K562 (cell line): ENCODE results near the gene PRXL2B. TPM values are rescaled to one million over a fixed set of nuclear protein-coding genes. Genes with fewer than 3 reads are reported as not detected.
A peak's percentile ranks its signal among the peaks of the same experiment; 100 is the strongest.

Source experiments
- ATAC-seq: fragments of 200-7000 bp; cut with Tn5 transposase; 3 replicates; pipeline ENCODE4 v1.9.1; 2020; ENCODE audit warnings: moderate library complexity
- Bru-seq: library from RNA; stranded (reverse); fragments of 400-500 nt; gene quantifications from one replicate; lab custom pipeline; 2021; lab: Mats Ljungman, UMichigan
- BruChase-seq, 2 experiments: library from RNA; stranded (reverse); fragments of 400-500 nt; gene quantifications; one replicate each; lab custom pipeline; 2021; lab: Mats Ljungman, UMichigan
- BruUV-seq: library from RNA; stranded (reverse); fragments of 400-500 nt; replicated peaks from 2 replicates; lab custom pipeline; 2021; lab: Mats Ljungman, UMichigan
- CTCF ChIA-PET: fragments of 300-600 bp; formaldehyde crosslinking; extraction: SDS; loops from one replicate; lab custom pipeline; 2021; ENCODE audit warnings: low intra/inter-chr PET ratio; lab: Yijun Ruan, JAX
- POLR2A ChIA-PET: fragments of 300-600, 350-650 bp; sonication (Branson Sonifier 250); formaldehyde crosslinking; extraction: SDS; loops from one replicate; lab custom pipeline; 2021; ENCODE audit warnings: antibody characterized with exemption, inconsistent platforms; lab: Yijun Ruan, JAX
- DNase-seq, 4 experiments: peaks; one replicate each; pipeline versions ENCODE4 v3.0.0 to v3.0.0-alpha.2; 2011 to 2018; ENCODE audit warnings: low spot score in 3 of 4, mixed read lengths in 3 of 4; ENCODE audit errors: extremely low read depth in 1 of 4
- FAIRE-seq: peaks from 2 replicates; lab custom pipeline; 2011; peaks lifted over from hg19 to GRCh38; lab: Jason Lieb, UNC
- H2AFZ ChIP-seq: 2 replicates; pipeline ENCODE4 v1.6.0; 2011; ENCODE audit warnings: low read depth, low read length, control low read depth, inconsistent platforms
- H3K27ac ChIP-seq: fragments of 200-600 bp; 3 replicates; pipeline ENCODE4 v1.8.0; 2011; ENCODE audit warnings: low read depth, mild to moderate bottlenecking, control low read depth, inconsistent platforms, low read length, moderate library complexity, mixed read lengths; ENCODE audit errors: extremely low read depth
- H3K27me3 ChIP-seq, 2 experiments: fragments of 300-600 bp in 1 of 2; 2 replicates in 1 of 2; 3 replicates in 1 of 2; pipeline versions ENCODE4 v1.6.0 to v1.8.0; 2011; ENCODE audit warnings: inconsistent platforms in 2 of 2, low read length in 2 of 2, mild to moderate bottlenecking in 1 of 2, mixed read lengths in 1 of 2, moderate library complexity in 1 of 2; ENCODE audit not compliant: control insufficient read depth in 2 of 2, insufficient read depth in 2 of 2
- H3K36me3 ChIP-seq: fragments of 300-600 bp; 3 replicates; pipeline ENCODE4 v1.8.0; 2011; ENCODE audit warnings: mild to moderate bottlenecking, low read length, inconsistent platforms; ENCODE audit not compliant: control insufficient read depth, insufficient read depth
- H3K4me1 ChIP-seq, 2 experiments: fragments of 200-600 bp in 1 of 2; replicated peaks in 1 of 2; 2 replicates in 1 of 2; 3 replicates in 1 of 2; pipeline versions ENCODE4 v1.5.1 to v1.8.0; 2011; ENCODE audit warnings: inconsistent platforms in 2 of 2, low read length in 2 of 2, mild to moderate bottlenecking in 1 of 2, mixed read lengths in 1 of 2, moderate library complexity in 1 of 2; ENCODE audit not compliant: control insufficient read depth in 2 of 2, insufficient read depth in 2 of 2
- H3K4me2 ChIP-seq: 2 replicates; pipeline ENCODE4 v1.6.1; 2011; ENCODE audit warnings: low read length, control low read depth, inconsistent platforms, mixed read lengths; ENCODE audit not compliant: insufficient read depth
- H3K4me3 ChIP-seq: fragments of 200-600 bp; sonication (generic), shearing (Covaris generic); 2 replicates; pipeline ENCODE4 v1.5.1; 2016; ENCODE audit warnings: control low read depth, inconsistent platforms
- H3K79me2 ChIP-seq: fragments of 200-600 bp; 3 replicates; pipeline ENCODE4 v1.8.0; 2011; ENCODE audit warnings: low read length, inconsistent platforms; ENCODE audit not compliant: control insufficient read depth, insufficient read depth
- H3K9ac ChIP-seq, 2 experiments: 2 replicates each; pipeline versions ENCODE4 v1.6.0 to v1.6.1; 2011; ENCODE audit warnings: low read depth in 2 of 2, low read length in 2 of 2, control low read depth in 1 of 2, inconsistent platforms in 1 of 2, mild to moderate bottlenecking in 1 of 2, mixed read lengths in 1 of 2; ENCODE audit not compliant: insufficient read depth in 1 of 2
- H3K9me1 ChIP-seq: one replicate; pipeline ENCODE4 v1.6.0; 2011; ENCODE audit warnings: inconsistent platforms, mild to moderate bottlenecking, low read length, moderate library complexity; ENCODE audit not compliant: control insufficient read depth, insufficient read depth
- H3K9me3 ChIP-seq: replicated peaks from 2 replicates; pipeline ENCODE4 v1.5.1; 2011; ENCODE audit warnings: low read depth, low read length, inconsistent platforms; ENCODE audit not compliant: control insufficient read depth, insufficient read depth
- H4K20me1 ChIP-seq: replicated peaks from 2 replicates; pipeline ENCODE4 v1.6.1; 2011; ENCODE audit warnings: low read length, inconsistent platforms, mixed read lengths; ENCODE audit not compliant: control insufficient read depth, insufficient read depth
- CBX3 ChIP-seq, 2 experiments: IDR thresholded peaks; 1 replicate in 1 of 2; 2 replicates in 1 of 2; pipeline ENCODE4 v1.6.1; 2012; ENCODE audit warnings: inconsistent platforms in 2 of 2, low read length in 2 of 2, borderline replicate concordance in 1 of 2, control low read depth in 1 of 2
- E2F1 ChIP-seq: sonication (generic); formaldehyde crosslinking; IDR thresholded peaks from 2 replicates; pipeline ENCODE4 v1.8.1; 2023; ENCODE audit warnings: mild to moderate bottlenecking, missing genetic modification reagents, moderate library complexity
- MAZ ChIP-seq, 2 experiments: fragments of 450-650 bp in 1 of 2; sonication (generic) in 1 of 2; formaldehyde crosslinking; IDR thresholded peaks in 1 of 2; conservative IDR thresholded peaks in 1 of 2; 2 replicates each; pipeline versions ENCODE4 v1.4.0 to v1.5.0; 2020; ENCODE audit warnings: mild to moderate bottlenecking in 1 of 2, missing genetic modification reagents in 1 of 2
- MEIS2 ChIP-seq: fragments of 450-650 bp; IDR thresholded peaks from 2 replicates; pipeline ENCODE4 v1.6.1; 2014; ENCODE audit warnings: mild to moderate bottlenecking; ENCODE audit not compliant: partially characterized antibody
- NFIC ChIP-seq: fragments of 450-650 bp; IDR thresholded peaks from 2 replicates; pipeline ENCODE4 v1.6.1; 2017; ENCODE audit warnings: mild to moderate bottlenecking, inconsistent platforms
- PHF8 ChIP-seq: fragments of 200-600 bp; sonication (generic); IDR thresholded peaks from 2 replicates; pipeline ENCODE4 v1.6.1; 2012; ENCODE audit warnings: mixed run types, mild to moderate bottlenecking, inconsistent platforms, low read length, moderate library complexity, borderline replicate concordance
- POLR2G ChIP-seq: fragments of 200-400 bp; formaldehyde crosslinking; IDR thresholded peaks from 2 replicates; pipeline ENCODE4 v1.6.1; 2017; ENCODE audit warnings: low read depth, mild to moderate bottlenecking, antibody characterized with exemption, low read length, moderate library complexity
- POLR2H ChIP-seq: IDR thresholded peaks from 2 replicates; pipeline ENCODE4 v1.6.1; 2016; ENCODE audit warnings: missing genetic modification characterization, low read depth, mild to moderate bottlenecking, control low read depth, missing compliant biosample characterization, moderate library complexity
- TEAD1 ChIP-seq, 2 experiments: fragments of 450-650 bp in 1 of 2; sonication (generic) in 1 of 2; formaldehyde crosslinking; IDR thresholded peaks; 2 replicates each; pipeline versions ENCODE4 v1.4.0 to v1.8.0; 2020 to 2022; ENCODE audit warnings: mild to moderate bottlenecking in 2 of 2, missing genetic modification reagents in 1 of 2
- ZBTB26 ChIP-seq: fragments of 450-650 bp; formaldehyde crosslinking; IDR thresholded peaks from 2 replicates; pipeline ENCODE4 v1.4.0; 2022; ENCODE audit warnings: missing genetic modification characterization
- WGBS: fragments of 100-300 bp; shearing (Covaris generic); methylation state at CpG from one replicate; pipeline ENCODE4 v1.1.6; 2016; ENCODE audit warnings: low coverage, mixed read lengths; ENCODE audit not compliant: insufficient coverage; ENCODE audit errors: missing lambda C conversion rate; 5-methylcytosine and 5-hydroxymethylcytosine counted together
- in situ Hi-C: fragments of 300-500 bp; cut with MboI; formaldehyde crosslinking; loops from 4 replicates; pipeline ENCODE4 v1.15.0; 2018; ENCODE audit warnings: inconsistent platforms, mixed read lengths
- intact Hi-C: fragments of 100-400 bp; cut with micrococcal nuclease; formaldehyde crosslinking; loops from 2 replicates; pipeline ENCODE4 v1.14.2; 2022
- long read RNA-seq, 3 experiments: library from polyadenylated mRNA in 2 of 3; library from RNA in 1 of 3; unstranded in 2 of 3; stranded (forward) in 1 of 3; transcript quantifications; one replicate each; pipeline ENCODE4 v2.0.0, GENCODE V29; 2019 to 2022
- polyA minus RNA-seq, 3 experiments: library from RNA; depleted of rRNA, polyadenylated mRNA; stranded (reverse); fragments of >200 nt; gene quantifications; 2 replicates each; pipeline ENCODE4 v1.2.3, GENCODE V29; 2011
- polyA plus RNA-seq, 8 experiments: library from polyadenylated mRNA; depleted of rRNA in 4 of 8; stranded (reverse) in 5 of 8; unstranded in 3 of 8; fragments of >200 nt; fragmentation: Nextera tagmentation in 2 of 8; fragmentation: Illumina TruSeq in 1 of 8; extraction: Ambion mirVana in 2 of 8; extraction: Trizol in 1 of 8; gene quantifications; 2 replicates each; pipeline versions ENCODE4 v1.2.1 to v1.2.3, GENCODE V29; 2011 to 2014; ENCODE audit warnings: inconsistent platforms in 1 of 8, missing spikeins in 1 of 8
- total RNA-seq, 7 experiments: library from RNA; depleted of rRNA in 6 of 7; stranded (reverse); fragments of >200 nt in 6 of 7; fragmentation: Illumina TruSeq in 2 of 7; extraction: Trizol in 2 of 7; gene quantifications; 2 replicates each; pipeline versions ENCODE4 v1.2.1 to v1.2.3, GENCODE V29; 2011 to 2021; ENCODE audit warnings: low replicate concordance in 1 of 7

The PRXL2B gene
- total RNA-seq (2011; cell fraction: chromatin; rRNA removed; ENCODE audit: low replicate concordance), result 4.0 and 14.5 TPM in 2 replicates
- total RNA-seq (2011; cell fraction: nucleolus; rRNA removed), result 13.0 and 14.3 TPM in 2 replicates
- 5.5 and 8.1 TPM in 2 replicates for total RNA-seq (2011; cell fraction: nucleoplasm; rRNA removed)
- total RNA-seq (2014; rRNA removed) (14.0 and 16.4 TPM in 2 replicates), total RNA-seq (2014; rRNA removed; fragmentation: Illumina TruSeq; extraction: Trizol) (3.3 and 4.1 TPM in 2 replicates), total RNA-seq (2015; rRNA removed; fragmentation: Illumina TruSeq; extraction: Trizol) (11.8 TPM in 2 replicates), total RNA-seq (2021) (25.3 and 28.1 TPM in 2 replicates), polyA plus RNA-seq (2011; rRNA removed) (6.7 and 7.0 TPM in 2 replicates), polyA plus RNA-seq (2014; fragmentation: Illumina TruSeq; extraction: Trizol) (15.2 and 16.6 TPM in 2 replicates), polyA plus RNA-seq (2014; fragmentation: Nextera tagmentation; extraction: Ambion mirVana) (1 to 10 TPM in 1 of 2 experiments, under 1 TPM in 1; 0.99 to 1.7 TPM), polyA plus RNA-seq (2014; rRNA removed) (17.6 and 20.7 TPM in 2 replicates), polyA minus RNA-seq (2011; rRNA and poly(A)+ RNA removed) (1.8 and 4.0 TPM in 2 replicates), Bru-seq, nascent RNA (percentile 57 among the genes with signal in this experiment), BruChase-seq, experiment 1, labeled RNA remaining after a 2-hour chase (percentile 45 among the genes with signal in this experiment), BruChase-seq, experiment 2, labeled RNA remaining after a 6-hour chase (percentile 58 among the genes with signal in this experiment)
- 9.9 and 25.7 TPM in 2 replicates for polyA plus RNA-seq (2011; cell fraction: cytosol; rRNA removed)
- 20.2 and 28.6 TPM in 2 replicates for polyA plus RNA-seq (2011; cell fraction: nucleus; rRNA removed)
- 11.9 and 22.1 TPM in 2 replicates for polyA plus RNA-seq (2012)
- polyA minus RNA-seq (2011; cell fraction: cytosol; rRNA and poly(A)+ RNA removed), result 3.9 and 7.0 TPM in 2 replicates
- polyA minus RNA-seq (2011; cell fraction: nucleus; rRNA and poly(A)+ RNA removed), result 5.4 and 6.8 TPM in 2 replicates
- long read RNA-seq, experiment 1, transcript PRXL2B-203 (7 exons, 2,689 nt), result major isoform, 5 of 72 reads
- long read RNA-seq, experiment 1, partial matches to known transcripts, result 5 of 72 reads
- long read RNA-seq, experiment 1, other reads (novel, unspliced or antisense), result 57 of 72 reads
- long read RNA-seq, experiment 2, transcript PRXL2B-204 (7 exons, 2,749 nt), result major isoform, 6 of 30 reads
- long read RNA-seq, experiment 2, partial matches to known transcripts, result 7 of 30 reads
- long read RNA-seq, experiment 2, other reads (novel, unspliced or antisense), result 11 of 30 reads
- long read RNA-seq, experiment 3, partial matches to known transcripts, result 2 of 8 reads
- long read RNA-seq, experiment 3, other reads (novel, unspliced or antisense), result 1 of 8 reads

- ChIA-PET POLR2A (interaction anchor here (0.5 to 3.0 kb wide), 10 partner anchors 11 to 367 kb away, joined by 3 to 13 read pairs (median 5); partner anchors contain the start of gene TNFRSF14), CTCF (interaction anchor here (0.6 kb wide), 1 partner anchor 24 kb away, joined by 3 read pairs; no protein-coding TSS in a partner anchor)
- H3K9me3 ChIP-seq, result no peaks in the 10 kb centered on the region
- in situ Hi-C loops, result no loop called here
- peaks cover 20 to 57% of the 10 kb centered on the region in 2 experiments for H3K4me1 ChIP-seq
- H3K36me3 ChIP-seq, result 0 out of 3 replicates have a peak, but pooled peaks cover 4% of the 10 kb centered on the region
- no peaks in the 10 kb centered on the region for H4K20me1 ChIP-seq
- no peak for FAIRE-seq
- DNase-seq, result peak; percentile 99 to 100 (median 99)
- peaks cover 5 to 6% of the 10 kb centered on the region in 2 experiments; a peak in 4 of 5 replicates for H3K27me3 ChIP-seq
- intact Hi-C loops, result loop anchor here (2.0 to 5.0 kb wide), 2 partner anchors 39 to 56 kb away; no protein-coding TSS in a partner anchor
- H3K9ac ChIP-seq, result peak within 1 kb of the TSS; percentile 79 to 95
- no TSS peak for BruUV-seq
- H3K9me1 ChIP-seq, result no peaks in the 10 kb centered on the region
- peak within 1 kb of the TSS; percentile 93 for H3K27ac ChIP-seq
- 3% methylated on average over 59 of the region's 107 CpGs for WGBS
- H3K4me3 ChIP-seq, result peak within 1 kb of the TSS; percentile 71
- ATAC-seq, result peak; percentile 95
- peak within 1 kb of the TSS; percentile 90 for H2AFZ ChIP-seq
- H3K79me2 ChIP-seq, result peaks cover 8% of the 10 kb centered on the region; the same call in 1 of the 3 replicates
- H3K4me2 ChIP-seq, result peak within 1 kb of the TSS; percentile 90
- TF ChIP-seq MAZ (CRISPR knock-in tag; conservative IDR thresholded peaks at IDR 0.05 in 1 of 2, IDR thresholded peaks at IDR 0.05 in 1 of 2) (peak; percentile 14 to 29; a peak in 3 of 4 replicates), POLR2G (peak; percentile 94), POLR2H (tag) (no peak), CBX3 (IDR thresholded peaks at IDR 0.05; ENCODE audit: borderline replicate concordance in 1 of 2, low read length in 2 of 2) (0 out of 3 replicates have a peak, but pooled peaks of 1 of the 2 experiments have one; percentile 59), NFIC (peak; percentile 87), PHF8 (peak; percentile 58; the same call in 1 of the 2 replicates), TEAD1 (CRISPR knock-in tag; IDR thresholded peaks at IDR 0.05) (peak in 1 of 2 experiments; percentile 89; a peak in 1 of 4 replicates), MEIS2 (peak; percentile 39), E2F1 (CRISPR knock-in tag) (peak; percentile 81), ZBTB26 (CRISPR knock-in tag) (no peak)
Measured at GRCh38 chr1:2586154-2587070, at the start of gene PRXL2B. Gene PRXL2B (plus strand): TSS chr1:2586777. CDS start chr1:2586886, 109 bp downstream.
